Measurements from ENCODE around the gene ZNF699.

ZNF699 gene

GRCh38 chr19:9283485-9283884, 26.2 kb downstream of the ZNF699 start:
- DNase-seq, result peak; percentile 31

GRCh38 chr19:9251236-9251635, 58.4 kb downstream of the ZNF699 start:
- DNase-seq, result no peak

GRCh38 chr19:9250630-9251029, 59.0 kb downstream of the ZNF699 start, which contains the start of gene OR7E24:
OR7E24 (plus strand) TSS chr19:9250930; CDS start chr19:9251044, 114 bp downstream.
- DNase-seq, result no peak
